ENCODE results near the gene TFPT. TPM values are rescaled to one million over a fixed set of nuclear protein-coding genes. Genes with fewer than 3 reads are reported as not detected.

Gene TFPT
- total and polyA plus RNA-seq, 2 experiments from 2014 or later = 14.7 to 25.9 TPM

DNA sequence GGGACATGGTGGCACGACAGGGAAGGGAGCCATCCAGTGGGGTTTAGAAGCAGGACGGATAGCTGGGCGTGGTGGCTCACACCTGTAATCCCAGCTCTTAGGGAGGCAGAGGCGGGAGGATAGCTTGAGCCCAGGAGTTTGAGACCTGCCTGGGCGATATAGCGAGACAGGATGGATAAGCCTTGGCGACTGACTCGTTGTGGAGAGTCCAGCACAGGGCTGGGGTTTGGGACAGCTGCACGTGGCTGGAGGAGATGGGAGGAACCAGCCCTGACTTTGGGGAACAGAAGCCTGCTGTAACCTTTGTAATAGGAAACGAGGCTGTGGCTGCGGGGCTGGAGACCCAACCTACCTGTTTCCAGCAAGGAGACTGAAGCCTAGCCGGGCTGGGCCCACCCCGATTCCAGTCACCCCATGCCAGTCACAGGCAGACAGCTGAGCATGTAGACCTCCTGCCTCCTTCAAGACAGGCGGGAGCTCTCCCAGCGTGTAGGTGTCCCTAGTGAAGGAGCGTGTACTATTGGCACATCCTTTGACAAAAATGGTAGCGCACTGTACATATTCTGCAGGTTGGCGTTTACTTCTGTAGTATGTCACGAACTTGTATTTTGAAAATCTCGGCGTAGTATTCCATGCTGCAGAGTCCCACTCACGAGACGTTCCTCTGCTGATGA lies 36.0 kb upstream of the TFPT start:
- Histone ChIP-seq H3K36me3 (replicated peaks; ENCODE audit: insufficient read depth, low read depth) (no peaks in the 10 kb centered on the region), H4K20me1 (ENCODE audit: insufficient read depth, poor library complexity, severe bottlenecking) (no peaks in the 10 kb centered on the region), H3K9me3 (ENCODE audit: low read depth) (no peaks in the 10 kb centered on the region), H3K9me2 (replicated peaks; ENCODE audit: insufficient read depth) (no peaks in the 10 kb centered on the region), H3K4me2 (no peak overlapping the region), H3K27me3 (no peaks in the 10 kb centered on the region), H3K4me1 (ENCODE audit: insufficient read depth) (no peaks in the 10 kb centered on the region), H3K79me2 (no peaks in the 10 kb centered on the region), H3K27ac (no peak overlapping the region), H2AFZ (no peak overlapping the region), H3K4me3 (no peak overlapping the region)
- TF ChIP-seq EZH2 (IDR thresholded peaks at IDR 0.05; ENCODE audit: borderline replicate concordance) (no peak), EZH2phosphoT487 (IDR thresholded peaks at IDR 0.05; ENCODE audit: low read depth, severe bottlenecking, unreplicated experiment) (no peak)
- TF ChIP-seq, protein P1, sequence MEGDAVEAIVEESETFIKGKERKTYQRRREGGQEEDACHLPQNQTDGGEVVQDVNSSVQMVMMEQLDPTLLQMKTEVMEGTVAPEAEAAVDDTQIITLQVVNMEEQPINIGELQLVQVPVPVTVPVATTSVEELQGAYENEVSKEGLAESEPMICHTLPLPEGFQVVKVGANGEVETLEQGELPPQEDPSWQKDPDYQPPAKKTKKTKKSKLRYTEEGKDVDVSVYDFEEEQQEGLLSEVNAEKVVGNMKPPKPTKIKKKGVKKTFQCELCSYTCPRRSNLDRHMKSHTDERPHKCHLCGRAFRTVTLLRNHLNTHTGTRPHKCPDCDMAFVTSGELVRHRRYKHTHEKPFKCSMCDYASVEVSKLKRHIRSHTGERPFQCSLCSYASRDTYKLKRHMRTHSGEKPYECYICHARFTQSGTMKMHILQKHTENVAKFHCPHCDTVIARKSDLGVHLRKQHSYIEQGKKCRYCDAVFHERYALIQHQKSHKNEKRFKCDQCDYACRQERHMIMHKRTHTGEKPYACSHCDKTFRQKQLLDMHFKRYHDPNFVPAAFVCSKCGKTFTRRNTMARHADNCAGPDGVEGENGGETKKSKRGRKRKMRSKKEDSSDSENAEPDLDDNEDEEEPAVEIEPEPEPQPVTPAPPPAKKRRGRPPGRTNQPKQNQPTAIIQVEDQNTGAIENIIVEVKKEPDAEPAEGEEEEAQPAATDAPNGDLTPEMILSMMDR (IDR thresholded peaks at IDR 0.05; ENCODE audit: poor library complexity) = no peak
- 92% methylated on average over 23 of the region's 23 CpGs for WGBS (ENCODE audit: low lambda C conversion rate, missing lambda C conversion rate)
- no peak for DNase-seq (ENCODE audit: low spot score)

DNA sequence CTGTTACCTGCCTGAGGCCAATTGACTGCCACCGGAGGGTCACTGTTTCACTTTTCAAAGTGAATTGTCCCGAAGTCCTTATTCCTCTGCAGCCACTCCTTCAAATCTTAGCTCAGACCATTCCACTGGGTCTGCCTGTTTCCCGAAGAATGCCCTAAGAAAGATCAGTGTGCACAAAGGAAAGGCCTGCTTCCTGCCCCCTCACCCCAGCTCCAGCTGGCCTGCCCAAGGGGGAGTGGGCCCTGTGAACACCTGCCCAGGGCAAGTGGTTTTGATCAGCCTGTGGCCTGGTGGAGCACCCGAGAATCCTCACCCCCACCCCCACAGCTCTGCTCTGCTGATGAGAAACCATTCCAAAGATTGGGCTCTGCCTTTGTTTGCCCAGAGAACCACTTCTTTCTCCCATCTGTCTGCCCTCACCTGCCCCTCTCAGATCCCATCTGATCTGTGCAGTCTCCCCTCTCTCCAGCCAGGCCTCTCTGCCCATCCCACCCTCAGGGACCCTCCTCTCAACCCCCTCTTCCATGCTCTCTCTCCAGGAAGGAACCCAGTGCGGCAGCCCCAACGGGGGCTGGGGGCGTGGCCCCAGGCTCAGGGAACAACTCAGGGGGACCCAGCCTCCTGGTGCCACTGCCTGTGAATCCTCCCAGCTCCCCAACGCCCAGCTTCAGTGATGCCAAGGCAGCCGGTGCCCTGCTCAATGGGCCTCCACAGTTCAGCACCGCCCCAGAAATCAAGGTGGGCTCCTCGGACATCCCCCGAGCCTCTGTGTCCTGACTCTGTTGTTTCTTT lies 33.8 kb upstream of the TFPT start:
- no peak for DNase-seq (ENCODE audit: low spot score)
- Histone ChIP-seq H4K20me1 (ENCODE audit: insufficient read depth, poor library complexity, severe bottlenecking) (no peaks in the 10 kb centered on the region), H3K36me3 (replicated peaks; ENCODE audit: insufficient read depth, low read depth) (no peaks in the 10 kb centered on the region), H3K9me3 (ENCODE audit: low read depth) (no peaks in the 10 kb centered on the region), H3K4me2 (no peak overlapping the region), H3K4me3 (no peak overlapping the region), H3K27me3 (no peaks in the 10 kb centered on the region), H3K9me2 (replicated peaks; ENCODE audit: insufficient read depth) (no peaks in the 10 kb centered on the region), H3K27ac (no peak overlapping the region), H2AFZ (no peak overlapping the region), H3K79me2 (no peaks in the 10 kb centered on the region), H3K4me1 (ENCODE audit: insufficient read depth) (no peaks in the 10 kb centered on the region)
- WGBS (ENCODE audit: low lambda C conversion rate, missing lambda C conversion rate) = 93% methylated on average over 11 of the region's 12 CpGs
- TF ChIP-seq, protein P1 (IDR thresholded peaks at IDR 0.05; ENCODE audit: poor library complexity) = no peak
- TF ChIP-seq EZH2 (IDR thresholded peaks at IDR 0.05; ENCODE audit: borderline replicate concordance) (no peak), EZH2phosphoT487 (IDR thresholded peaks at IDR 0.05; ENCODE audit: low read depth, severe bottlenecking, unreplicated experiment) (no peak)

DNA sequence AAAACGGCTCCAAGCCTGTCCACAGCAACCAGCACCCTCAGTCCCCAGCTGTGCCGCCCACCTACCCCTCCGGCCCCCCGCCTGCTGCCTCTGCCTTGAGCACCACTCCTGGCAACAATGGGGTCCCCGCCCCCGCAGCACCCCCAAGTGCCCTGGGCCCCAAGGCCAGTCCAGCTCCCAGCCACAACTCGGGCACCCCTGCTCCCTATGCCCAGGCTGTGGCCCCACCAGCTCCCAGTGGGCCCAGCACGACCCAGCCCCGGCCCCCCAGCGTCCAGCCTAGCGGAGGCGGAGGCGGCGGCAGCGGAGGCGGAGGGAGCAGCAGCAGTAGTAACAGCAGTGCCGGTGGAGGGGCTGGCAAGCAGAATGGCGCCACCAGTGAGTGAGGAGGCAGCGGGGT lies 32.7 kb upstream of the TFPT start:
- peaks cover 7% of the 10 kb centered on the region for H3K36me3 ChIP-seq (replicated peaks; ENCODE audit: insufficient read depth, low read depth)
- TF ChIP-seq, protein P1 (IDR thresholded peaks at IDR 0.05; ENCODE audit: poor library complexity) = no peak
- no peak for TF ChIP-seq EZH2 (IDR thresholded peaks at IDR 0.05; ENCODE audit: borderline replicate concordance)
- TF ChIP-seq EZH2phosphoT487 (IDR thresholded peaks at IDR 0.05; ENCODE audit: low read depth, severe bottlenecking, unreplicated experiment) = no peak
- WGBS (ENCODE audit: low lambda C conversion rate, missing lambda C conversion rate) = 97% methylated on average over 7 of the region's 19 CpGs

More for the DNA sequence above, 32.7 kb upstream of the TFPT start:
- Histone ChIP-seq H2AFZ (no peak overlapping the region), H3K4me1 (ENCODE audit: insufficient read depth) (no peaks in the 10 kb centered on the region), H4K20me1 (ENCODE audit: insufficient read depth, poor library complexity, severe bottlenecking) (peaks cover 6% of the 10 kb centered on the region), H3K4me2 (no peak overlapping the region), H3K27ac (no peak overlapping the region), H3K27me3 (no peaks in the 10 kb centered on the region), H3K9me2 (replicated peaks; ENCODE audit: insufficient read depth) (no peaks in the 10 kb centered on the region), H3K79me2 (no peaks in the 10 kb centered on the region), H3K9me3 (ENCODE audit: low read depth) (no peaks in the 10 kb centered on the region), H3K4me3 (no peak overlapping the region)
- no peak for DNase-seq (ENCODE audit: low spot score)

All from hepatocyte (in vitro differentiated cells).